H1 (cell line): Measurements from ENCODE around the gene NCAPD2. TPM values are rescaled to one million over a fixed set of nuclear protein-coding genes. Genes with fewer than 3 reads are reported as not detected.

Experiments used
- E2F6 ChIP-seq: IDR thresholded peaks from 2 replicates; pipeline ENCODE4 v1.6.1; 2012; ENCODE audit warnings: inconsistent platforms
- polyA plus RNA-seq, 7 experiments: library from polyadenylated mRNA; depleted of rRNA in 3 of 7; stranded (reverse) in 5 of 7; unstranded in 2 of 7; fragments of >200 nt in 5 of 7; fragments of 200-250 nt in 2 of 7; gene quantifications; 1 replicate in 5 of 7; 2 replicates in 1 of 7; 4 replicates in 1 of 7; pipeline versions ENCODE4 v1.2.1 to v1.2.3, GENCODE V29; 2011 to 2013; ENCODE audit warnings: missing spikeins in 2 of 7, mixed read lengths in 2 of 7
- total RNA-seq: library from RNA; stranded (reverse); fragmentation: NEBNext Ultra II Directional; extraction: Animal tissue kit (Norgen Biotek cat#: 25700); gene quantifications from 2 replicates; pipeline ENCODE4 v1.2.1, GENCODE V29; 2021

The NCAPD2 gene
- total and polyA plus RNA-seq, 2 of the 8 experiments (the other 6 are each of a cell fraction or from before 2014, with no cell fraction given) = 55.8 to 132 TPM

- no peak for TF ChIP-seq E2F6
- TF ChIP-seq, all 59 proteins: peak for 0
Measured at GRCh38 chr12:6500466-6500865, 6.6 kb downstream of the NCAPD2 start (continued).
